GM21723 (cell line): ENCODE data around the gene MELTF.

Source experiments
- ATAC-seq: cut with Tn5 transposase; IDR thresholded peaks from one replicate; pipeline ENCODE4 v1.9.1; 2021; ENCODE audit warnings: mild to moderate bottlenecking, moderate library complexity; ENCODE audit not compliant: unreplicated experiment

The MELTF gene

DNA sequence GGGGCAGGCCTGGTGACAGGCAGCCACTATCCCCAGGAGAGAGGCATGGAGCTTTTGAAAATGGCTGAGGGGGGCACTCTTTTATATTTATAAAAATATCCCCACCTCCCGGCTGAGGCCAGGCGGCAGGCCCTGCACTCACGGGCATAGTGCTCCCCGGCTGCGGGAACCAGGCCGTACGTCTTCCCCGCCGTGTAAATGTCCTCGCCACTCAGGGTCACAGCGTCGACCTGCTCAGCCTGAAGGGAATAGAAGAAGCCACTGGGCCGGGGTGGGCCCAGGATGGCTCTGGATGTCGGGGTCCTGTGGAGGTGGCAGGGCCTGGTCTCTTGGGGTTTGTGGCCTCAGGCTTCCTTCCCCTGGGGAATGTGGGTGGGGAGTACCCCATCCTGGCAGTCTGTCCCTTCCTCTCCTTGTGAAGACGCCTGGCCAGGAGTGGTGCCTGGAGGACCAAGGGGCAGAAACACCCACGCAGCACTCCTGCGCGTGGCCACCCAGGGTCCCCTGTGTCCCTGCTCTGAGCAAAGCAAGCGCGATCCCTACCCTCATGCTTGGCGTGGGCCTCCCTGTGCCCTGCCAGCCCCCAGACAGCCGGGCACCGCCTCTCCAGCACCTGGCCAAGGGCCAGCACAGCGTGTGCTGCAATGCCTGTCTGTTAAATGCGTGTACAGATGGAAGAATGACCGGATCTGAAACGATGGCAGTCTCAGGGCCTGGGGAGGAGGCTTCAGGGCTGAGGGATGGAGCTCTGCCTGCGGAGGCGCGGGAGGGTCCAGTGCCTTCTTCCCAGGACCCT is 18.9 kb downstream of the MELTF start:
- no peak for ATAC-seq

DNA sequence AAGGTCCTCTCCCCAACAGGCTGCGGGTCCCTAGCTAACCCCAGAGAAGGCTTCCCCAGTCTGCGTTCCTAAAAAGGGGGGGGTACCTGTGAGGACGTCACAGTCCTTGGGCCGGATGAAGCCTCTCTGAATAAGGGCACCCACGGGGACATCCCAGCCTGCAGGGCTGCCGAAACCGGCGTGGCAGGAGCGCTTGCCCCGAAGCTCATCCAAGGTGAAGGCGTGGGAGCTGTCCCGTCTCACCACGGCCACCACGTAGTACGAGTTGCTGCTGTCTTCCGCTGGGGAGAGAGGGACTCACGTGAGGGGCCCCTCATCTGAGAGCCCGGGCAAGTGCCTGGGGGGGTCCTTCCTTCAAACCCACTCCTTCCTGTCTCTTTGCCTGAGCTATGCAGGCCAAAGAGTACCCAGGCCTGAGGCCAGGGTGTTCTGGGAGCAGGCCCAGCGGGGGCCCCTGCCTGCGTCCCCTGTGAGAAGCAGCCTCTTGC is 20.0 kb downstream of the MELTF start:
- no peak for ATAC-seq

DNA sequence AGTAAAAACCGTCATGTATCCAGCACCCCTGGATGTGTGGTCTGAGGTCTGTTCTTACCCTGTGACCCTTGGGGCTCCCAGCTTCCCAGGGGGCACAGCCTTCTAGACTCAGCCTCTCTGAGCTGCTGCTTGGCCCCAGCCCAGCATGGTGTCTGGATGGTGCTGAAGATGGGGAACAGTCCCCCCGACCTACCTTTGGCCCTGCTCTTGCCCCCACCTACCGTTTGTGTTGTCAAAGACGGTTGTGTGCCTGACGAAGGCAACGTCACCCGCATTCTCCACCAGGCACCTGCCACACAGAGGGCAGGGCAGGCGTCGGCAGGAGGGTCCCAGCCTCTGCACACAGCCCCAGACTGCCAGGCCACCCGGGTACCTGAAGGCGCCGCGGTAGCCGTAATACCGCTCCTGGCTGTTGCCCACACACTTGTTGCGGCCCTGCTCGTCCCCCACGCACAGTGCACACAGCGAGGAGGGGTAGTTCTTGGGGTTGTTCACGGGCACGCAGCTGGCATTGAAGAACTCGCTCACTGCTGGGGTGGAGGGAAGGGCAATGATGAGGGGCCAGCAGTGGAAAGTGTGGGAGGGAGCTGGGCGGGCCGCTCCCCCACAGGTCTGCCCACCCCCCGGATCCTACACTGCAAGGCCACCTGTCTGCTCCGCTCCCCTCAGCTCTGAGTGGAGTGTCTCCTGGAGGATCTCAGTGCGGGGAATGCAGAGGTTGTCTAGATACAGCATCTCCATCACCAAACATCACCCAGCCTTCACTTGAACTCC is 21.0 kb downstream of the MELTF start:
- ATAC-seq = no peak

DNA sequence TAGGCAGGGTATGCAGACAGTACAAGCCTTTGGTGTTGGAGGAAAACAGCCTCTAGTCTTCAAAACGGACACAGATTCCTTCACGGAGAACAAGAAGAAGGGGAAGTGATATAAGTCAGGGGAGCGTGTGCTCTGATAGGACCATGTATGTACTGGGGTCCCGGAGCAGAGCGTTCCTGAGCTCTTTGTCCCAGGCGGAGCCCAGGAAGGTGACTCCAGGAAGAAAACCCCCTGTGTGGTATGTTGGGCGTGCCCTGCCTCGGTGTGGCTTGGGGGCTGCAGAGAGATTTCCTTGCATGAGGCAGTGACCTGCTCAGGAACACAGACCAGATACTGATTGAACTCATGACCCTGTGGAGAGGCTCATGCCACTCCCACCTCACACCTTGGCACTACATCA is 21.7 kb downstream of the MELTF start:
- ATAC-seq = no peak

DNA sequence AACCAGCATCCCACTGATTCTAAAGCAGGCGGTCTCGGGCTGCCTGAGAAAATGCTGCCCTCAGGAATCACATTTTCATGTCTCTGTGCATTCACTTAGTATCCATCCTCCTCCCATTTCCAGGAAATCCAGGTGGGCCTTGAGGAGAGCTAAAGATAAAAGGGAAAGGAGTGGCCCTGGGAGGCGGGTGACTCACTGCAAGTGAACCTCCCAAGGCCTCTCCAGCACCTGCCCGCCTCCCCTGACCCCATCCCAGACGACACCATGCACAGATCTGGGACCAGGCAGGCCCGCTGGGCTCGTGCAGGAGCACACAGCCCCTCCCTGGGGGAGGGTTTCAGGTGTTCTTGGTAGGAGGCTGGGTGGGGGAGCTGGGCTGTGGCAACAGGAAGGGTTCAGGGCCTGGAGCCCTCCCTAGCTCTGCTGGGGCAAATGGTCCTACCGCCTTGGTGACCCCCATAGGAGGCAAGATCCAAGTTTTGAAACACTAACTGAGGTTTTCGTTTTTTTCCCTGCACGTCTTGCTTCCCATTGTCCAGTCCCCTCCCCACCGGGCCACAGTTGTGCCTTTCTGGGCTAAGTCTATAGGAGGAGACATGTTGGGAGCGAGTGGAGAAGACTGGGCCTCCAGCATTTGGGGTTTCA is 22.2 kb downstream of the MELTF start:
- no peak for ATAC-seq

DNA sequence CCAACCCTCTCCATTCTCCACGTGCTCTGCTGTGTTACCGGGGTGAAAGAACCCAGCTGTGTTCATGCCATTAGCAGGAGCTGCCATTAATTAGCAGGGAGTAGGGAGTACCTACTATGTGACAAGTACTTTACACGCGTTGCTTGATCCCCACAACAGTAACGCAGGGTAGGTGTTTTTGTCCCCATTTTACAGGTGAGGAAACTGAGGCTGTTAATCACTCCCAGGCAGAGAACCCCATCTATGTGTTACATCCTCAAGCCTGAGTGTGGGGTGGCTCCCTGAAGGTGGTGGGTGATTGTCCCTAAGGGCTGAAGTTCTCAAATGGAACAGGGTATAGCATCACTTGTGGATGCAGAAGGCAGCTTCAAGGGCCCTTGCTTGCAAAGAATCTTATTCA is 22.8 kb downstream of the MELTF start:
- no peak for ATAC-seq

DNA sequence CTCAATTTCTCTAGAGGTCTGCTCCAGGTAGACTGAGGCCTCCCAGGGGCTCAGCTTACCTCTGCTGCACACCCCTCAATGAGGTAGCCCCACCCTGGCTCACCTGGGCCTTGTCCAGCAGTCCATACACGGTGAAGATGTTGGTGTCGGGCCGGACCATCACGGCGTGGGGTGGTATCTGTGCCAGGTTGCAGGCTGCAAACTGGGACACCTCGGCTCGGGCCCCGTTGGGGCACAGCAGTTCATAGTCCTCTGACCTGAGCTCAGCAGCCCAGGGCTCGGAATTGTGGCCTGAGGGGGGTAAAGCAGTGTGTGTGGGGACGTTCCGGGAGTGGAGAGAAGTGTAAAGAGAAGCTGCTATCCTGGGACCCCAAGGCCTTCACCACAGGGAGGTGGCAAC is 23.2 kb downstream of the MELTF start:
- no peak for ATAC-seq

DNA sequence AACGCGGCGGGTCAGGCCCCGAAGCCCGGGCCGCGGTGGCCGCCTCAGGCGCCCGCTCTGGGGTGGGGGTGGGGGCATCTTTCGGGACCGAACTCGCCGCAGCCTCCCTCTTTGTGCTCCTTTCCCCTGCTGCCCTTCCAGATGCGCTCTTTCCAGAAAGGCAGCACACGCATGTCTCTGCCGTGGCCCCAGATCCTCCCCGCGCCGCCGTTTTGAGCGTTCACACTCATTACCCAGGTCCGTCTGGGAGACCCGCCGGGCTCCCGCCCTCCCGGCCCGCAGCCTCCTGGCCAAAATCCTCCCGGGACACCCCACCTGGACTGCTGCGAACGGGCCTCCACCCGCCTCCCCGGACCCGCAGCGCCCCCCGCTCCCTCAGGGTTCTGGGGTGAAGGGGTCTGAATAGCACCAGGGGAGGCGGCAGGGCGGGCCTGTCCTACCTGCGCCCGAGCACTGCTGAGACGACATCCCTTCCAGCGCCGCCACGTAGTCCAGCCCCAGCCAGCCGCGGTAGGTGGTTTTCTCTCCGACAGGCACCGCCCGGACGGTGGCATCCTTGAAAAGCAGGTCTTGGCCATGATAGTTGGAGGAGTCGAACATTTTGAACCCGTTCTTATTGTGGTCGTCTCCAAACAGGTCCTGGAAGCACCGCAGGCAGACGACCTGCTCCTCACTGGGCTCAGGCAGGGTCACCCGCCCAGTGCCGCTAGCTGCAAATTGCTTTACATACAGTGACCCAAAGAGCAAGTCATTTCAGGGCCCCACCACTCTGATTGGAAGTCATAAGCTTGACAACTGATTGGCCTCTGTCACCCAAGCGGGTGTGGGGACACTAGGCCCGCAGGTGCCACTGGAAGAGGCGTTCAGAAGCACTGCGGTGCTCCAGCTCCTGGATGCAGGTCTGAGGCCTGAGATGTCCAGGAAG is 25.9 kb downstream of the MELTF start:
- ATAC-seq = no peak

DNA sequence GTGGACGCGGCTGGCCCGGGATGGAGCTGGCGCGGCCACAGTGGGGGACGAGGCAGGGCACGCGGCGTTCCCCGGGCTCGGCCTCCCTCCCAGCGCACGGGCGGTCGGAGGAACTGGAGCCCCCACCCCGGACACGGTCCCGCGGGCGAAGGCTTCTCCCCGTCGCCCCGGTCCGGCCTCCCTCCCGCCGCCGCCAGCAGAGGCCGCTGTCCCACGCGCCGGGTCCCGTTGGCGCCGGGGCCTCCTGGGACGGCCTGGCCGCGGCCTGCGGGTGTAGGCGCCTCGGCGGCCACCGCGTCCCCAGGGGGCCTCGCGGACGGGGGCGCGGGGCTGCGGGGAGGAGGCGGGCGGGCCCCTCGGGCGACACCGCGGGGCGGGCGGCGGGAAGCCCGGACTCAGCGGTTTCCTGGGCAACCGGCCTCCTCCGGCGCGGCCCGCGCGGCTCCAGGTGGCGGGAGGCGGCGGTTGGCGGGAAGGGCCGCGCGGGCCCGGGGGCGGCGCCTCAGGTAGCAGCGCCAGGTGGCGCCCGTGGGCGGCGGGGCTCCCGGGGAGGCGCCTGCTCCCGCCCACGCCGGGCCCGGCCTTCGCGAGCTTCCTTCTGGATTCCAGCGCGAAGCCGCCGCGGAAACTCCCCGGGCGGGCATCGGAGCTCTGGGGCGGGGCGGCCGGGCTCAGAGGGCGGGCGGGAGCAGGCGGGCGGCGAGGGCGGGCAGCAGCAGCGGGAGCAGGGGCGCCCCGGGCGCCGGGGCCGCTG is 26.7 kb downstream of the MELTF start:
- ATAC-seq = peak; percentile 69

DNA sequence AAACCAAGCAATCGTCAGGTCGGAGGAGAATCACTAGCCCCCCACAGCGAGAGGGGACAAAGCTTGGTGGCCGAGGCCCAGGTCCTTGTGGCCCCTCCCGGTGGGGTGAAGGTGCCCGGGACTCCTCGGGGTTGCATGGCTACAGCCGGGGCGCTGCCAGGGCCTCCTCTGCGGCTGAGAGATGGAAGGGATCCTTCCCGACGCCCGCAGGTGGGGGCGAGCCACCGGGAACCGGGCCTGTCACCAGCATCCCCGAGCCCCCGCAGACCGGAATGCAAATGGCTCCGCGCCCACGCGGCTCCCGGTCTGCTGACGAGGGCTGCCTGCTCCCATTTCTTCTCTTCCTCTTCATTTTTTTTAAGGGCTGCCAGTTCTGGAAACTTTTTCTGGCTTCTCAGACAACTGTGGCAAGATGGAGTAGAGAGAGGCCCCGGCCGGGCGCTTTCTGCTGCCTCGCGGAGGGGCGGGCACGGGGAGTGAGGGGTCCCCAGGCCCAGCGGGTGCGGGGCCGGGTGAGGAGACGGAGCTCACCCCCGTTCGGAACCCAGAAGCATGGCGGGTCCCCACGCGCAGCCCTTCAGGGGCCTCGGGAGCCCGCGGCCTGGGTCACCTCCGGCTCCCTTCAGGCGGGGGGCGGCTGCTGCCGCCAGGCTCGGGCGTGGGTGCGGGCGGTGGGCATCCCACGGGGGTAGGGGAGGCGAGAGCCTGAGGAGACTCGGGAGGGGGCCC is 27.5 kb downstream of the MELTF start:
- peak; percentile 23 for ATAC-seq

DNA sequence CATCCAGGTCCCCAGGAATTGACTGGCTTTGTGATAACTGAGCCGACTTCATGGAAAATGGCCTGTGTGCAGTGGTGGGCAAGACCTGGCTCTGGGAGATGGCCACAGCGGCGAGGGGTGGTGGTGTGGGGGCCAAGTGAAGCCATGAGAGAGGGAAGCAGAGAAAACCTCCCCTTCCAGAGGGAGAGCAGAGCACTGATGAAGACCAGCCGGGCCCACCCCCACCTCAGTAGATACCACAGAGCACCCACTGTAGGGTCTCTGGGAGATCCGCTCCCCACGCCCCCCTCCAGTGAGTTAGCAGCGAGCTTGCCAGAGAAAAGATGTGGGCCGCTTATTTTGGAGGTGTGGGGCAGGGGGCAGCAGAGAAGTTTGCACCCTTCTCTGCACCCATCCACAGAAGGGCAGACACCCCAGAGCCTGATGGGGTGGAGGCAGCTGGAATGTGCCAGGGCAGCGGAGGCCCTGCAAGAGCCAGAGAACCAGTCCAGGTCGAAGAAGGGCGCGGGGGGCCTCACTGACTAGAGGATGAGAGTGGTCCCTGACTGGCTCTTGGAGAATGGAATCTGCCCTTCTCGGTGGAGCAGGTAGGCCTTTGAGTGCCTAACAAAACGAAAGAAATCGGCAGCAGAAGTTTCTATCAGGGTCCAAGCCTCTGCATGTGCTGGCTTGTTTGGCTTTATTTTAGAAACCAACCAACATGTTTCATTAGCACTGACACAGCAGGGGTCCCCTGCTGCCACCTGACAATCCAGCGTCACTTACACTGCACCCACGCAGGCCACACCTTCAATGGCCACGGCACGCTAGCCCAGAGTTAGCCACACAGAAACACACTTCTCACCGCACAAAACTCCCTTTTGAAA is 28.3 kb downstream of the MELTF start:
- no peak for ATAC-seq

DNA sequence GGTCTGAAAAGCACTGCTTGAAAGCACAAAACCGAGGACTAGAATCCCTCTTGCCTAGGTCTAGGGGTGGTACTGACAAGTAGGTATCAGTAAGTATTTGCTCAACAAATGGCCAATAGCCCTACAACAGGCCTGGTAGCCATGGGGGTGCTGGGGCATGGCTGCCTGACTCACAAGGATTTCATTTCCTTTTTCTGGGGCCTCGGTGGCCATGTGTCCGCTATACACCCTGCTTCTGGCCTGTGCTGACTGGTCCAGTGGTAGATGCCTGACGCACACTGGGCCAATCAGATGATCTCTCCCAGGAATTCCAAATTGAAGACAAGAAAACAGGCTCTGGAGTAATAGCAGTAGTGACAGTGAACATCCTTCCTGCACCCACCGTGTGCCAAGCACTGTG is 29.4 kb downstream of the MELTF start:
- no peak for ATAC-seq

DNA sequence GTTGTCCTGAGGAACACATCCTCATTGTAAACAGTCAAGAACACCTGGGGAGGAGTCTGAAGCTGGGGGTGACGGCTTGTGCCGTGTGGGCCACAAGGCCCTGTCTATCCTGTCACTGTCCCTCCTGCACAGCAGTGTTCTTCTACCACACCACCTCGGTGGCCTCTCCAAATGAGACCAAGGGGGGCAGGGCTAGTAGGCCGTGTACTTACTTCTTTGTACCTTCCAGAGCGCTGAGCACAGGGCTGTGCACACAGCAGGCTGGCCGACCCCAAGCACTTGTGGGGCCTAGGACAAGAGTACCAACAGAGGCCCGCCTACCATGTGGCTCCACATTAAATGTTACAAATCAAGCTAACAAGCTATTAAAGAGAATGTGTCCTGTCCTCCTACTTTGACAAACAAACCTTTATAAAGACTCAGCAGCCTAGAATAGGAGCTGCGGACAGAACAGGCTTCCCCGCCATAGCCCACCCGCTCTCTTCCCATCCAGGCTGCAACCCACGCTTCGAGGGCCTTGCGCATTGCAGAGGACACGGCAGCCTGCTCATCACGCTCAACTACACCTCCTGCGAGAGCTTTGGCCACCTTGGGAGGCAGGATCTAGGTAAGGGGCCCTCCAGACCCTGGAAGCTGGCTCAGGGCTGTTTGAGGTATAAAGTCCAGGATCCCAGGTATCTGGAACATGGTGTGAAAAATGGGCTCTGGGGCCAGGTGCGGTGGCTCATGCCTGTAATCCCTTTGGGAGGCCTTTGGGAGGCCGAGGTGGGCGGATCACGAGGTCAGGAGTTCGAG is 30.5 kb downstream of the MELTF start:
- ATAC-seq = no peak

DNA sequence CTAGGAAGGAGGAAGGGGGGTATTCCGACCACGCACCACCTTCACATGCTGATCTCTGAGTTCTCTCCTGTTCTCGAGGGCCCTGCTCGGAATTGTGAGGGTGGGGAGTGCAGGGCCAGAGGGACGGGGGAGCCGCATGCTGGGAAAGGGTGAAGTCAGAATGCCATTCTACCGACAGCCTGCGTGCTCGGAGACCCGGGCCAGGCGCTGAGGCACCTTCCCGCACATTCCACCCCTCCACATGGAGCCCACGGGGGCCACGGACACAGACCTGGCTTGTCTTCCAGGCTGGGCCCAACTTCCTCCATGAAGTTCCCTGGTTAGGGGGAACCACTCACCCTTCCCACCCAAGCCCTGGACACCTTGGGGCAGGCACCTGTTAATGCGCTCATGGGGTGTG is 32.3 kb downstream of the MELTF start:
- ATAC-seq = no peak

DNA sequence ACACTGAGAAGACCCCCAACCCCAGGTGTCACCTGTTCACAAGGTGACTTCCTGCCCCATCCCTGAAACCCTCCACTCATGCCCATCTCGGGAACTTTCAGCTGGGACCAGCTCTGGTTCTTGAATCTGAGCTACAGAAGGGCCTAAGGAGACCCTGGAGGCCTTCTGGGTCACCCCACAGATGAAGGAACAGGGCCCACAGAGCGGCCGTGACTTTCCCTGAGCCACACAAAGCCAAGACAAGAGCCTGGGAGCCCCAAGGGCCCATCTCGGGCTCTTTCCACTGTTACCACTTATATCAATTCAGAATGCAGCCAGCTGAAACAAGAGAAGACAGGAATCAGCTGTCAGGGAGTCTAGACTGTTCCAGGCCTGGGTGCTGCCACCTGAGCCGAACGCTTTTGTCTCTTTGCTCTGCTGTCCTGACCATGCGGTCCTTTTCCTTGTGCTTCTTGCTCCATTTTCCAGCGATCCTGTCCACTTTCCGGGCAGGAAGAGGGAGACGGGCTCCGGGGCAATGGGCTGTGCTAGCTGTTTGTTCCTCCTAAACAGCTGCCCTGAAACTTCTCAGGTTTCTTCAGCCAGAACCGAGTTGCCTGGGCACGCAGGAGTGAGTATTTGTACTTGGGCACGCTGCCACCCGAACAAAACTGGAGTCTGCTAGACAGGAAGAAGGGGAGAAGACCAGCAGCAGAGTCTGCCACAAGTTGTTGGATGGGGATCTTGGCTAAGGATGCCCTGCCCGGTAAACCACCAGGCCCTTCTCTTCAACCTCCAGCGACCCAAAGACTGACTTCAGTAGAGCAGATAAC is 33.0 kb downstream of the MELTF start:
- ATAC-seq = no peak

DNA sequence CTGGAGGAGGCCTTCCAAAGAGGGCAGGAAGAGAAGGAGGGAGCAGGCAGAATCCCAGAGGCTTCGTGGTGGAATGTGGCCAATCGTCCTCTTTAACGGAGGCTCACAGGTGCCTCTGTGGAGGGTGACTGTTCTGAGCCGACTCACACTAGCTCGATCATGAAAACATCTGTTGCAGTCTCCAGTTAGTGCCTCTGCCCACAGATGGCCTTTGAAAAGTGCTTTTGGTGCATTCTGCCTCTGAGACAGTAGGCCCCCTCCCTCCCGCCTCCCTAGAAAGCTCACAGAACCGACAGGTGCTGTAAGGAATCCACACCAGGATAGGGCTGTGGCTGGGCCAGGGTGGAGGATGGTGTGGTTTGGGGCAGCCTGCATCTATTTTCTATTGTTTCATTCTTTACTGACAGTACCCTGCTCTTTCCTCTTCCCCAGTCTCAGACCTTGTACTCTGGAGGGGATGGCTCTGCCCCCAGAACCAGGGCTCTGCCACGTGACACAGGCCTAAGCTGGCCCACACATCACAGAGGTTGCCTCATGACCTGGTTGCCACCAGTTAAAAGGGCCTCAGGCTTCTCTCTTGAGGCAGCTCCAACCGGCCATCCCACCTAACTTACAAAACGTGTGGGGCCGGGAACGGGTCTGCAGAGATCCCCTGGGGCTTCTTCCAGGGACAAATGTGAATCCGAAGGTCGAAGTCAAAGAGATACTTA is 33.8 kb downstream of the MELTF start:
- no peak for ATAC-seq
